ENCODE measurements around the gene AEBP1.

Gene AEBP1

GRCh38 chr7:44063894-44064651 lies 40.1 kb upstream of the AEBP1 start:
- TF ChIP-seq, protein P1, sequence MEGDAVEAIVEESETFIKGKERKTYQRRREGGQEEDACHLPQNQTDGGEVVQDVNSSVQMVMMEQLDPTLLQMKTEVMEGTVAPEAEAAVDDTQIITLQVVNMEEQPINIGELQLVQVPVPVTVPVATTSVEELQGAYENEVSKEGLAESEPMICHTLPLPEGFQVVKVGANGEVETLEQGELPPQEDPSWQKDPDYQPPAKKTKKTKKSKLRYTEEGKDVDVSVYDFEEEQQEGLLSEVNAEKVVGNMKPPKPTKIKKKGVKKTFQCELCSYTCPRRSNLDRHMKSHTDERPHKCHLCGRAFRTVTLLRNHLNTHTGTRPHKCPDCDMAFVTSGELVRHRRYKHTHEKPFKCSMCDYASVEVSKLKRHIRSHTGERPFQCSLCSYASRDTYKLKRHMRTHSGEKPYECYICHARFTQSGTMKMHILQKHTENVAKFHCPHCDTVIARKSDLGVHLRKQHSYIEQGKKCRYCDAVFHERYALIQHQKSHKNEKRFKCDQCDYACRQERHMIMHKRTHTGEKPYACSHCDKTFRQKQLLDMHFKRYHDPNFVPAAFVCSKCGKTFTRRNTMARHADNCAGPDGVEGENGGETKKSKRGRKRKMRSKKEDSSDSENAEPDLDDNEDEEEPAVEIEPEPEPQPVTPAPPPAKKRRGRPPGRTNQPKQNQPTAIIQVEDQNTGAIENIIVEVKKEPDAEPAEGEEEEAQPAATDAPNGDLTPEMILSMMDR (IDR thresholded peaks at IDR 0.05; ENCODE audit: low read depth, low read length): no peak
- DNase-seq (ENCODE audit: extremely low read depth, low read depth): no peak

DNA sequence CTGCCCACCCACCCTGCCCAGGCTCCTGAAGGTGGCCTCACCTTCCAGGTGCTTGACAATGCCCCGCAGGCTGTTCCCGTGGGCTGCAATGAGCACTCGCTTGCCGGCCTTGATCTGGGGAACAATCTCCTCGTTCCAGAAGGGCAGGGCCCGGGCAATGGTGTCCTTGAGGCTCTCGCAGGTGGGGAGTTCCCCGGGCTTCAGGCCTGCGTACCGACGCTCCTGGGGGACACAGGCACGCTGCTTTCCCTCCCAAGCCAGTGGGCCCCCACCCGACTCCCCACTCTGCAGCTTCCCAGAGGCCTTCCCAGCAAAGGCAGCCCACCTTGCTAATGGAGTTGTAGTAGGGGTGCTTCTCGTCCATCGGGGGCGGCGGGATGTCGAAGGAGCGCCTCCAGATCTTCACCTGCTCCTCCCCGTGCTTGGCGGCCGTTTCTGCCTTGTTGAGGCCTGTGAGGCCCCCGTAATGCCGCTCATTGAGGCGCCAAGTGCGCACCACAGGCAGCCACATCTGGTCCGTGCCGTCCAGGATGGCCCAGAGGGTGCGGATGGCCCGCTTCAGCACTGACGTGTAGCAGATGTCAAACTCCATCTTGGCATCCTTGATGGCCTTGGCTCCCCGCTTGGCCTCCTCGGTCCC lies 39.2 kb upstream of the AEBP1 start:
- DNase-seq (ENCODE audit: extremely low read depth, low read depth): no peak
- TF ChIP-seq, protein P1 (IDR thresholded peaks at IDR 0.05; ENCODE audit: low read depth, low read length): no peak

- DNase-seq (ENCODE audit: extremely low read depth, low read depth): no peak
- TF ChIP-seq, protein P1 (IDR thresholded peaks at IDR 0.05; ENCODE audit: low read depth, low read length): no peak
These were observed 38.6 kb upstream of the AEBP1 start, which contains the start of gene PGAM2 for GRCh38 chr7:44065431-44066110. PGAM2 (minus strand) TSS chr7:44065567; CDS start chr7:44065529, 38 bp downstream.

GRCh38 chr7:44066111-44066460 lies 38.1 kb upstream of the AEBP1 start:
- TF ChIP-seq, protein P1 (IDR thresholded peaks at IDR 0.05; ENCODE audit: low read depth, low read length): no peak

GRCh38 chr7:44066494-44067063 lies 37.6 kb upstream of the AEBP1 start:
- no peak for DNase-seq (ENCODE audit: extremely low read depth, low read depth)
- TF ChIP-seq, protein P1 (IDR thresholded peaks at IDR 0.05; ENCODE audit: low read depth, low read length): no peak

More at GRCh38 chr7:44066111-44066460, 38.1 kb upstream of the AEBP1 start:
- no peak for DNase-seq (ENCODE audit: extremely low read depth, low read depth)

DNA sequence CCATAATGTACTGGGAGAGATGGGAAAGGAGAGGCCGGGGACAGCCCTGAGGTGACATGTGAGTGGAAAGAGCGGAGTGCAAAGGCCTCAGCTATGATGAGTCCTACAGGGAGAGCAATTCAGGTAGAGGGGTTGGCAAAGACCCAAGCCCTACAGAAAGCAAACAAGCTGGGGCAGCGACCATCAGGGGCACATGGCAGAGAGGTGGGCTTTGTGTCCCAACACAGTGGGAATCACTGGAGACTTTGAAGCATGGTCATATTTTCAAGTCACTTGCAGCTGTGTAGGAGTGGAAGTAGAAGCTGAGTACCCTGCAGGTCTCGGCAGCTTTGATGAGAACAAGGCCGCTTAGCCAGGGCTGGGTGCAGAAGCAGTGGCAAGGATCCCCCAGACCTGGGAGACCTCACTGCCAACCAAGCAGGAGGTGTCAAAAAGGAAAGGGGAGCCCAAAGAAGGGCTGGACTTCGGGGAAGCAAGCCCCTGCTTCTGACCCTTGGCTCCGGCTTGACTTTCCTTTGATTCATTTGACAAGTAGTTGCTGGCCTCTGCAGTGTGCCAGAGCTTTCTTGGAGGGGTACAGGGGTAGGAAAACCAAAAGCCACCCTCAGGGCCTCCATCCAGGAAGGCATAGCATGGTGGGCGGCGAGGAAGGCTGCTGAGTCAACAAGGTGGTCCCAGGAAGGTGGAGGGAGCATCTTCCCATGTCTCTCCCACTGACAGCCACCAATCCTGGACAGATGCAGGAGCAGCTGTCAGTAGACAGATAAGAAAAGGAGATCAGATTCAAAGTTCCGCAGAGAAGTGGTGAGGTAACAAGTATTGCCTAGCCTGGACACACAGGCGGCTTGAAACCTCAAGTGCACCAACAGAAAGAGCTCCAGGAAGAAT lies 36.8 kb upstream of the AEBP1 start:
- no peak for DNase-seq (ENCODE audit: extremely low read depth, low read depth)
- TF ChIP-seq, protein P1 (IDR thresholded peaks at IDR 0.05; ENCODE audit: low read depth, low read length): no peak

All from AG09319 (cell line).